ENCODE measurements around the gene TUBB6. TPM values are rescaled to one million over a fixed set of nuclear protein-coding genes. Genes with fewer than 3 reads are reported as not detected.

Gene TUBB6
- total and polyA plus RNA-seq, 2 of the 13 experiments (the other 11 are each of a cell fraction or from before 2014, with no cell fraction given), result 9.9 to 28.6 TPM

- CTCF ChIA-PET (ENCODE audit: low intra/inter-chr PET ratio, low total read pairs), result no interaction called here
- DNase-seq (ENCODE audit: low spot score) (no peak), FAIRE-seq (no peak), ATAC-seq (peak; percentile 19)
- Histone ChIP-seq H3K4me2 (ENCODE audit: low read depth, low read length) (peak overlapping the region; percentile 82), H3K79me2 (ENCODE audit: insufficient read depth, low read length) (no peaks in the 10 kb centered on the region), H2AFZ (ENCODE audit: low read length) (peak overlapping the region; percentile 61), H3K9me3 (ENCODE audit: low read length) (no peaks in the 10 kb centered on the region), H3K4me1 (ENCODE audit: insufficient read depth, low read length) (peaks cover 33% of the 10 kb centered on the region), H3K9ac (ENCODE audit: insufficient read depth, low read depth, low read length) (0 out of 2 replicates have a peak overlapping the region, but pooled peaks have one; percentile 17), H3K27me3 (ENCODE audit: control insufficient read depth in 1 of 2, insufficient read depth in 2 of 2, low read length in 2 of 2) (peaks cover 1 to 25% of the 10 kb centered on the region in 2 experiments; a peak in 3 of 5 replicates), H3K36me3 (replicated peaks in 1 of 2; ENCODE audit: control insufficient read depth in 1 of 2, insufficient read depth in 2 of 2, low read length in 2 of 2) (no peaks in the 10 kb centered on the region), H4K20me1 (ENCODE audit: insufficient read depth, low read length) (no peaks in the 10 kb centered on the region), H3K27ac (ENCODE audit: extremely low read length, insufficient read depth, low read length) (no peak overlapping the region), H3K4me3 (replicated peaks in 1 of 3; ENCODE audit: insufficient read depth in 1 of 3, low read depth in 2 of 3, low read length in 3 of 3) (peak overlapping the region; percentile 53 to 75 (median 58))
- in situ Hi-C loops (cut with HindIII; ENCODE audit: extremely low pct_ligation_motif_present, low pct_unique_long_range_greater_than_20kb), result no loop called here
- WGBS (ENCODE audit: low lambda C conversion rate), result 5% methylated on average over 10 of the region's 10 CpGs
- BruUV-seq (replicated peaks), result no TSS peak
- intact Hi-C loops (cut with micrococcal nuclease; ENCODE audit: unreplicated experiment), result no loop called here
- no peak for TF ChIP-seq HMGXB4 (CRISPR knock-in tag; IDR thresholded peaks at IDR 0.05; ENCODE audit: borderline replicate concordance in 1 of 2, low read depth in 1 of 2)
- POLR2A ChIA-PET, result interaction anchor here (2.8 kb wide), 1 partner anchor 10 kb away, joined by 12 read pairs; no protein-coding TSS in a partner anchor
Measured at GRCh38 chr18:12288403-12288755, 19.7 kb upstream of the TUBB6 start.

- H3K4me1 ChIP-seq (ENCODE audit: insufficient read depth, low read length), result peaks cover 33% of the 10 kb centered on the region
- 35% methylated on average over 2 of the region's 2 CpGs for WGBS (ENCODE audit: low lambda C conversion rate)
- H3K4me3 ChIP-seq (replicated peaks in 1 of 3; ENCODE audit: insufficient read depth in 1 of 3, low read depth in 2 of 3, low read length in 3 of 3), result no peak overlapping the region
- intact Hi-C loops (cut with micrococcal nuclease; ENCODE audit: unreplicated experiment), result no loop called here
- ChIA-PET CTCF (ENCODE audit: low intra/inter-chr PET ratio, low total read pairs) (no interaction called here), POLR2A (no interaction called here)
- DNase-seq (ENCODE audit: low spot score) (no peak), ATAC-seq (no peak), FAIRE-seq (no peak)
- no peaks in the 10 kb centered on the region for H3K79me2 ChIP-seq (ENCODE audit: insufficient read depth, low read length)
- H3K9ac ChIP-seq (ENCODE audit: insufficient read depth, low read depth, low read length), result no peak overlapping the region
- H3K27ac ChIP-seq (ENCODE audit: extremely low read length, insufficient read depth, low read length), result no peak overlapping the region
- no peak overlapping the region for H3K4me2 ChIP-seq (ENCODE audit: low read depth, low read length)
- BruUV-seq (replicated peaks), result no TSS peak
- no peaks in the 10 kb centered on the region for H4K20me1 ChIP-seq (ENCODE audit: insufficient read depth, low read length)
- in situ Hi-C loops (cut with HindIII; ENCODE audit: extremely low pct_ligation_motif_present, low pct_unique_long_range_greater_than_20kb), result no loop called here
- no peaks in the 10 kb centered on the region for H3K36me3 ChIP-seq (replicated peaks in 1 of 2; ENCODE audit: control insufficient read depth in 1 of 2, insufficient read depth in 2 of 2, low read length in 2 of 2)
- no peak overlapping the region for H2AFZ ChIP-seq (ENCODE audit: low read length)
- H3K27me3 ChIP-seq (ENCODE audit: control insufficient read depth in 1 of 2, insufficient read depth in 2 of 2, low read length in 2 of 2), result peaks cover 3 to 30% of the 10 kb centered on the region in 2 experiments; a peak in 4 of 5 replicates
- no peaks in the 10 kb centered on the region for H3K9me3 ChIP-seq (ENCODE audit: low read length)
- 0 out of 2 replicates have a peak, but pooled peaks have one; percentile 26 for TF ChIP-seq HNRNPL (IDR thresholded peaks at IDR 0.05; ENCODE audit: low read depth, low read length)
- TF ChIP-seq MIER2 (CRISPR knock-in tag; IDR thresholded peaks at IDR 0.05), result no peak
Measured at GRCh38 chr18:12290086-12290485, 18.0 kb upstream of the TUBB6 start.

All from HepG2 (cell line).